ENCODE data around the gene IZUMO1.

- TF ChIP-seq CTCF (IDR thresholded peaks at IDR 0.05), result no peak
- no peak for TF ChIP-seq POLR2A (IDR thresholded peaks at IDR 0.05)
Measured at GRCh38 chr19:48779636-48780035, 32.9 kb upstream of the IZUMO1 start.

All from uterus (tissue), 2 donors.